Mesenchymal stem cell (in vitro differentiated cells and primary cell): ENCODE results near the gene VANGL2.
A peak's percentile ranks its signal among the peaks of the same experiment; 100 is the strongest.
"Not testable (repeated sequence)": the region's sequence is repeated elsewhere in the genome, so short reads cannot be mapped to it uniquely, and the experiment has no call there.

Experiments
- DNase-seq: peaks from one replicate; pipeline ENCODE4 v3.0.0-alpha.2; 2013
- H2AFZ ChIP-seq: one replicate; pipeline ENCODE4 v1.6.1; 2013; ENCODE audit warnings: low read depth, mild to moderate bottlenecking, control low read depth, inconsistent platforms, low read length, moderate library complexity
- H2AK5ac ChIP-seq: 2 replicates; pipeline ENCODE4 v1.6.1; 2013; ENCODE audit warnings: low read length, moderate library complexity, mild to moderate bottlenecking, inconsistent platforms; ENCODE audit not compliant: severe bottlenecking
- H2BK120ac ChIP-seq: one replicate; pipeline ENCODE4 v1.6.1; 2013; ENCODE audit warnings: low read depth, mild to moderate bottlenecking, inconsistent platforms, low read length, moderate library complexity
- H2BK12ac ChIP-seq, 2 experiments: one replicate each; pipeline ENCODE4 v1.6.1; 2013; ENCODE audit warnings: inconsistent platforms in 2 of 2, low read length in 2 of 2, mild to moderate bottlenecking in 2 of 2, moderate library complexity in 2 of 2, control low read depth in 1 of 2
- H2BK15ac ChIP-seq: one replicate; pipeline ENCODE4 v1.6.1; 2013; ENCODE audit warnings: mild to moderate bottlenecking, low read depth, inconsistent platforms; ENCODE audit not compliant: poor library complexity, severe bottlenecking
- H2BK5ac ChIP-seq: 2 replicates; pipeline ENCODE4 v1.6.1; 2013; ENCODE audit warnings: low read depth, mild to moderate bottlenecking, low read length, control low read depth, inconsistent platforms; ENCODE audit not compliant: poor library complexity, severe bottlenecking
- H3K14ac ChIP-seq, 2 experiments: one replicate each; pipeline ENCODE4 v1.6.1; 2013; ENCODE audit warnings: inconsistent platforms in 2 of 2, low read length in 2 of 2, control low read depth in 1 of 2, mild to moderate bottlenecking in 1 of 2, moderate library complexity in 1 of 2
- H3K18ac ChIP-seq, 2 experiments: one replicate each; pipeline ENCODE4 v1.6.1; 2013; ENCODE audit warnings: inconsistent platforms in 2 of 2, low read length in 2 of 2, control low read depth in 1 of 2, low read depth in 1 of 2, mild to moderate bottlenecking in 1 of 2
- H3K23ac ChIP-seq, 2 experiments: one replicate each; pipeline ENCODE4 v1.6.1; 2013; ENCODE audit warnings: inconsistent platforms in 2 of 2, low read length in 2 of 2, mild to moderate bottlenecking in 2 of 2, moderate library complexity in 2 of 2, control low read depth in 1 of 2
- H3K27ac ChIP-seq: 2 replicates; pipeline ENCODE4 v1.5.1; 2013; ENCODE audit warnings: mild to moderate bottlenecking, moderate library complexity, low read length, control low read depth, inconsistent platforms; ENCODE audit not compliant: poor library complexity, severe bottlenecking
- H3K27me3 ChIP-seq, 2 experiments: 2 replicates each; pipeline versions ENCODE4 v1.6.1 to v1.7.0; 2013; ENCODE audit warnings: low read length in 2 of 2, mild to moderate bottlenecking in 2 of 2, moderate library complexity in 2 of 2, control low read depth in 1 of 2, inconsistent platforms in 1 of 2; ENCODE audit not compliant: control insufficient read depth in 1 of 2, insufficient read depth in 1 of 2
- H3K36me3 ChIP-seq, 2 experiments: 2 replicates each; pipeline versions ENCODE4 v1.6.1 to v1.7.0; 2013; ENCODE audit warnings: low read length in 2 of 2, control low read depth in 1 of 2, inconsistent platforms in 1 of 2, low read depth in 1 of 2, mild to moderate bottlenecking in 1 of 2; ENCODE audit not compliant: insufficient read depth in 2 of 2, control insufficient read depth in 1 of 2
- H3K4ac ChIP-seq, 2 experiments: one replicate each; pipeline ENCODE4 v1.6.1; 2013; ENCODE audit warnings: inconsistent platforms in 2 of 2, low read length in 2 of 2, mild to moderate bottlenecking in 2 of 2, moderate library complexity in 2 of 2, control low read depth in 1 of 2, low read depth in 1 of 2
- H3K4me1 ChIP-seq: 2 replicates; pipeline ENCODE4 v1.6.1; 2013; ENCODE audit warnings: low read depth, low read length, control low read depth; ENCODE audit not compliant: control insufficient read depth, insufficient read depth
- H3K4me2 ChIP-seq: 2 replicates; pipeline ENCODE4 v1.6.1; 2013; ENCODE audit warnings: low read length, mild to moderate bottlenecking, inconsistent platforms; ENCODE audit not compliant: poor library complexity, severe bottlenecking
- H3K4me3 ChIP-seq, 2 experiments: 2 replicates each; pipeline versions ENCODE4 v1.5.1 to v1.7.0; 2013; ENCODE audit warnings: low read length in 2 of 2, mild to moderate bottlenecking in 2 of 2, control low read depth in 1 of 2, low read depth in 1 of 2; ENCODE audit not compliant: insufficient read depth in 1 of 2
- H3K79me1 ChIP-seq: replicated peaks from 2 replicates; pipeline ENCODE4 v1.6.1; 2013; ENCODE audit warnings: mild to moderate bottlenecking, control low read depth, low read length, inconsistent platforms; ENCODE audit not compliant: poor library complexity, severe bottlenecking
- H3K9ac ChIP-seq: 2 replicates; pipeline ENCODE4 v1.7.0; 2013; ENCODE audit warnings: mild to moderate bottlenecking, low read length, moderate library complexity
- H3K9me3 ChIP-seq: 2 replicates; pipeline ENCODE4 v1.7.0; 2013; ENCODE audit warnings: mild to moderate bottlenecking, low read length; ENCODE audit not compliant: control insufficient read depth
- H4K8ac ChIP-seq: one replicate; pipeline ENCODE4 v1.6.1; 2013; ENCODE audit warnings: inconsistent platforms, mild to moderate bottlenecking, low read length, moderate library complexity
- H4K91ac ChIP-seq: one replicate; pipeline ENCODE4 v1.6.1; 2013; ENCODE audit warnings: mild to moderate bottlenecking, low read length, inconsistent platforms
- WGBS: methylation state at CpG from one replicate; pipeline ENCODE4 v1.1.7; 2013; ENCODE audit warnings: mixed read lengths; 5-methylcytosine and 5-hydroxymethylcytosine counted together

Gene VANGL2

DNA sequence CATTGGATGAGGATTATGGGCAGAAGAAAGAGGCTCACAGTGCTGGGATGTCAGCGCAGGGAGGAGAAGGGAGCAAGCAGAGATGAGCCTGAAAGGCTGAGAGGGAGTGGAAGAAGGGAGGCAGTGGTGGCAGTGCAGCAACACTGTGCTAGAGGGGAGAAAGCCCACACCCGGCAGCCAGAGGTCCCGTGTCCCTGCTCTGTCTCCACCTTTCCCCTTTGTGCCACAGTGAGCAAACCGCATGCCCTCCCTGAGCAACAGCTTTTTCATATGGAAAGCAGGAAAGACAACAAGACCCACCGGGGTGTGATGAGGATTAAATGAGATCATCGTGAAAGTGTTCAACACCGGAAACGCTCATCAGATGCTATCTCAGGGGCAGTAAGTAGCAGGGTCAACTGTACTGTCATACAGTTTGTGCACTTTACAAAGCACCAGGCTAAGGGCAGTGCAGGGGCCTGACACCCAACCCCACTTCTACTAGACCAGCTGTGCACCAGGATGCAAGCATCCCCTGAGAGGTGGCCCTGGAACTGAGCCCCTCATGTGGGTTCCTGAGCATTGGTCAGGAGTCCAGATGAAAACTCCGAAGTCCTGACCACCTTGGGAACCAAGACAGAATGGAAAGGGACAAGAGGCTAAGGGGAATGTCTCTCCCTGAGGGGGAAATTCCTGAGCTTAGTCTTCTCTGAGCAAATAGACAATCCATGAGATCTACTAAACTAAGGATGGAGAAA is 24.4 kb upstream of the VANGL2 start:
- no peak overlapping the region for H2BK5ac ChIP-seq
- no peaks in the 10 kb centered on the region for H3K36me3 ChIP-seq
- no peaks in the 10 kb centered on the region for H3K9me3 ChIP-seq
- no peak overlapping the region for H4K91ac ChIP-seq
- DNase-seq: peak; percentile 60
- H3K14ac ChIP-seq: no peak overlapping the region
- H3K4me3 ChIP-seq: peak overlapping the region in 1 of 2 experiments; percentile 13
- H2AK5ac ChIP-seq: no peak overlapping the region
- WGBS: 34% methylated on average over 7 of the region's 9 CpGs
- no peak overlapping the region for H3K4ac ChIP-seq
- H3K9ac ChIP-seq: no peak overlapping the region
- H3K79me1 ChIP-seq: no peaks in the 10 kb centered on the region
- peaks cover 3 to 25% of the 10 kb centered on the region in 2 experiments for H3K27me3 ChIP-seq
- no peak overlapping the region for H2AFZ ChIP-seq
- H3K4me2 ChIP-seq: peak overlapping the region; percentile 1
- H2BK12ac ChIP-seq: no peak overlapping the region
- no peak overlapping the region for H2BK120ac ChIP-seq
- no peak overlapping the region for H2BK15ac ChIP-seq
- H3K4me1 ChIP-seq: peaks cover 20% of the 10 kb centered on the region
- no peak overlapping the region for H3K23ac ChIP-seq
- no peak overlapping the region for H4K8ac ChIP-seq
- no peak overlapping the region for H3K27ac ChIP-seq
- H3K18ac ChIP-seq: no peak overlapping the region

DNA sequence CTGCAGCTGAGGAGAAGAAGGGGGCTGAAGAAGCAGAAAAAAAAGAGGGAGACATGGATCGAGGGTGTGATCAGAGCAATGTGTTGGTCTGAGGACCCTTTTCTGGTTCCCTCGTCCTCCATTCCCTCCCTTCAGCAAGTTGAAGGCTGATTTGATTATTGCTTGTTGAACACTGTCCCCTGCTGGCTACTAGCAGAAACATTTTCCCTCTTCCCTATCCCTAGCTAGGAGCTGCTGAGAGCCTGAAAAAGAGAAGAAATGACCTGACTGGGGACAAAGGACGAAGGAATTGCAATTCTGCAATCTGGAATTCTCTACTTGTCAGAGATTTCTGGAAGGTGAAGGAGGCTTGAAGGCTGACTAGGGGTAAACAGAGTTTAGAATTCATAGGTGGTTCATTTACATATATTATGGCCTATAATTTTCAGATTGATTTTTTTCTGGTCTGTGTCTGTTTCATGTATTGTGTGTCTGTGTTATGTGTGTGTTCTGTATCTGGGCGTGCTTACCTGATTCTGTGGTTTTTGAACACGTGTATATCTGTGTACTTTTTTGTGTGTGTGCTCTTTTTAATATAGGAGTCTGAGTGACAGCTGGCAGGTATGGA is 23.7 kb upstream of the VANGL2 start:
- H2BK120ac ChIP-seq: no peak overlapping the region
- no peak overlapping the region for H2AK5ac ChIP-seq
- H2BK12ac ChIP-seq: no peak overlapping the region
- no peak overlapping the region for H4K8ac ChIP-seq
- H3K27me3 ChIP-seq: peaks cover 3 to 18% of the 10 kb centered on the region in 2 experiments
- H3K23ac ChIP-seq: no peak overlapping the region
- no peak overlapping the region for H3K4me3 ChIP-seq
- H3K27ac ChIP-seq: no peak overlapping the region
- 15% methylated on average over 4 of the region's 5 CpGs for WGBS
- H3K9ac ChIP-seq: peak overlapping the region; percentile 13
- no peak overlapping the region for H2BK15ac ChIP-seq
- H4K91ac ChIP-seq: no peak overlapping the region
- no peak overlapping the region for H3K4me2 ChIP-seq
- H3K36me3 ChIP-seq: no peaks in the 10 kb centered on the region
- peak; percentile 77 for DNase-seq
- H3K79me1 ChIP-seq: no peaks in the 10 kb centered on the region
- H3K9me3 ChIP-seq: no peaks in the 10 kb centered on the region
- H2AFZ ChIP-seq: no peak overlapping the region
- no peak overlapping the region for H2BK5ac ChIP-seq
- no peak overlapping the region for H3K4ac ChIP-seq
- H3K4me1 ChIP-seq: peaks cover 20% of the 10 kb centered on the region
- no peak overlapping the region for H3K14ac ChIP-seq
- H3K18ac ChIP-seq: no peak overlapping the region

DNA sequence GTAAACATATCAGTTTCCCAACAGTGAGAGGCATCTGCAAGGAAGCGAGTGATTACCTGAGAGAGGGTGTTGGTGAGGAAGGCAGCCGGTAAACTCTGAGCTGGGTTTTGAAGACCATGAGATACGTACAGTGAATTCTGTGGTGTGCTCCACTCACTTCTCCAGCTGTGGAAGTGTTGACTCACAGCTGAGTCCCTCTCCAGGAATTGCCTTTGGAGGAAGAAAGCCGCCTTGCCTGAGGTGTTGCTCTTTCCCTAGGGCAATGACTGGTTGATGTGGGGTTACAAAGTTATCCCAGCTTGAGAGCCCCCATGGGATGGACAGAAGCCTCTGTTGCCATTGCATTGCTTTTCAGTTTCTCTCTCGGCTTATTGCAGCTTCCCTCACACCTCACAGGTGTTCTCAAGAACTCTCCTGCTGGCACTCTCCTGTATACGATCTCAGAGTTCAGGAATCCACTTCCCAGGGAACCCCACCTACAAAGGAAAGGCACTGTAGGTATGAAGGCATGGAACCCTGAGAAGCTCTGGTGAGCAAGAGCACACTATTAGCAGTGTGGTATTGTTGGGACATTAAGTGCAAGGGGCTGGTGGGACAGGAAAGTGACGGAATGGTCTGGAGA is 22.7 kb upstream of the VANGL2 start:
- Histone ChIP-seq H2BK5ac (no peak overlapping the region), H3K4me1 (peaks cover 20% of the 10 kb centered on the region), H3K4me3 (peak overlapping the region in 1 of 2 experiments; percentile 41), H3K4ac (no peak overlapping the region), H3K18ac (no peak overlapping the region), H2BK12ac (no peak overlapping the region), H3K23ac (no peak overlapping the region), H2BK120ac (no peak overlapping the region), H3K9me3 (no peaks in the 10 kb centered on the region), H3K4me2 (no peak overlapping the region), H4K91ac (no peak overlapping the region), H2BK15ac (no peak overlapping the region), H2AK5ac (no peak overlapping the region), H3K27ac (no peak overlapping the region), H3K14ac (no peak overlapping the region), H3K27me3 (peaks cover 3 to 18% of the 10 kb centered on the region in 2 experiments), H3K79me1 (no peaks in the 10 kb centered on the region), H3K9ac (peak overlapping the region; percentile 13), H2AFZ (no peak overlapping the region), H3K36me3 (no peaks in the 10 kb centered on the region), H4K8ac (no peak overlapping the region)
- WGBS: 59% methylated on average over 6 of the region's 7 CpGs
- DNase-seq: peak; percentile 50

DNA sequence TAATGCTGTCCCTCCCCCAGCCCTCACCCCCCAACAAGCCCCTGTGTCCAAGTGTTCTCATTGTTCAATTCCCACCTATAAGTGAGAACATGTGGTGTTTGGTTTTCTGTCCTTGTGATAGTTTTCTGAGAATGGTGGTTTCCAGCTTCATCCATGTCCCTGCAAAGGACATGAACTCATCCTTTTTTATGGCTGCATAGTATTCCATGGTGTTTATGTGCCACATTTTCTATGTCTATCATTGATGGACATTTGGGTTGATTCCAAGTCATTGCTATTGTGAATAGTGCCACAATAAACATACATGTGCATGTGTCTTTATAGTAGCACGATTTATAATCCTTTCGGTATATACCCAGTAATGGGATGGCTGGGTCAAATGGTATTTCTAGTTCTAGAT is 15.6 kb upstream of the VANGL2 start:
- not testable (repeated sequence) for H3K27me3 ChIP-seq, H2BK5ac ChIP-seq, H3K9me3 ChIP-seq, H3K4me3 ChIP-seq, H2AFZ ChIP-seq, H2BK120ac ChIP-seq, H3K4ac ChIP-seq, H3K23ac ChIP-seq, H2AK5ac ChIP-seq, H3K4me2 ChIP-seq, DNase-seq, H3K4me1 ChIP-seq, H4K91ac ChIP-seq, H3K18ac ChIP-seq, H3K79me1 ChIP-seq, H3K36me3 ChIP-seq, H4K8ac ChIP-seq, H3K14ac ChIP-seq, H3K9ac ChIP-seq, H2BK12ac ChIP-seq, H3K27ac ChIP-seq, H2BK15ac ChIP-seq
- WGBS: 100% methylated on average over 1 of the region's 2 CpGs
